K562 (cell line): ENCODE data around the gene TMEM38B. TPM values are rescaled to one million over a fixed set of nuclear protein-coding genes. Genes with fewer than 3 reads are reported as not detected.
A peak's percentile ranks its signal among the peaks of the same experiment; 100 is the strongest.

Experiments used
- CBX1 ChIP-seq: sonication (generic); IDR thresholded peaks from 2 replicates; pipeline ENCODE4 v1.6.1; 2016; ENCODE audit warnings: antibody characterized with exemption, low read depth, mild to moderate bottlenecking
- HCFC1 ChIP-seq: IDR thresholded peaks from 2 replicates; pipeline ENCODE4 v1.6.1; 2012; ENCODE audit warnings: low read depth, low read length, improper control_type of control experiment
- L3MBTL2 ChIP-seq: fragments of 450-650 bp; IDR thresholded peaks from 2 replicates; pipeline ENCODE4 v1.6.1; 2016; ENCODE audit warnings: mild to moderate bottlenecking, moderate library complexity
- MED1 ChIP-seq: sonication (generic); formaldehyde crosslinking; IDR thresholded peaks from 2 replicates; pipeline ENCODE4 v1.8.1; 2023; ENCODE audit warnings: missing genetic modification reagents, borderline replicate concordance
- NR2C1 ChIP-seq, 2 experiments: fragments of 450-650 bp; IDR thresholded peaks; 2 replicates each; pipeline ENCODE4 v1.6.1; 2017; ENCODE audit warnings: mild to moderate bottlenecking in 2 of 2, antibody characterized with exemption in 1 of 2, inconsistent platforms in 1 of 2, missing compliant biosample characterization in 1 of 2, missing genetic modification characterization in 1 of 2
- NRF1 ChIP-seq, 2 experiments: fragments of 450-650 bp; IDR thresholded peaks in 1 of 2; conservative IDR thresholded peaks in 1 of 2; 2 replicates each; pipeline ENCODE4 v1.6.1; 2014; ENCODE audit warnings: mild to moderate bottlenecking in 2 of 2
- SAP30 ChIP-seq: fragments of 200-600 bp; sonication (generic); IDR thresholded peaks from 2 replicates; pipeline ENCODE4 v1.6.1; 2012; ENCODE audit warnings: borderline replicate concordance, low read depth, mild to moderate bottlenecking, moderate library complexity, low read length, control low read depth, inconsistent platforms; ENCODE audit not compliant: insufficient read depth, poor library complexity, severe bottlenecking
- ZBTB7A ChIP-seq: IDR thresholded peaks from 2 replicates; pipeline ENCODE4 v1.6.1; 2011; ENCODE audit warnings: low read depth, mild to moderate bottlenecking, low read length, moderate library complexity, borderline replicate concordance; ENCODE audit not compliant: control insufficient read depth
- ZKSCAN8 ChIP-seq: fragments of 200-800 bp; sonication (Bioruptor generic); IDR thresholded peaks from 2 replicates; pipeline ENCODE4 v1.6.1; 2016; ENCODE audit warnings: missing genetic modification characterization, missing compliant biosample characterization
- ZNF354B ChIP-seq: fragments of 250-450 bp; sonication (Bioruptor Pico); IDR thresholded peaks from 2 replicates; pipeline ENCODE4 v1.4.0; 2020
- ZNF507 ChIP-seq: conservative IDR thresholded peaks from 2 replicates; pipeline ENCODE4 v1.6.1; 2017; ENCODE audit warnings: missing genetic modification characterization, missing compliant biosample characterization
- polyA plus RNA-seq, 8 experiments: library from polyadenylated mRNA; depleted of rRNA in 4 of 8; stranded (reverse) in 5 of 8; unstranded in 3 of 8; fragments of >200 nt; fragmentation: Nextera tagmentation in 2 of 8; fragmentation: Illumina TruSeq in 1 of 8; extraction: Ambion mirVana in 2 of 8; extraction: Trizol in 1 of 8; gene quantifications; 2 replicates each; pipeline versions ENCODE4 v1.2.1 to v1.2.3, GENCODE V29; 2011 to 2014; ENCODE audit warnings: inconsistent platforms in 1 of 8, missing spikeins in 1 of 8
- total RNA-seq, 7 experiments: library from RNA; depleted of rRNA in 6 of 7; stranded (reverse); fragments of >200 nt in 6 of 7; fragmentation: Illumina TruSeq in 2 of 7; extraction: Trizol in 2 of 7; gene quantifications; 2 replicates each; pipeline versions ENCODE4 v1.2.1 to v1.2.3, GENCODE V29; 2011 to 2021; ENCODE audit warnings: low replicate concordance in 1 of 7
- TF ChIP-seq, protein P1 (sequence below), 3 experiments: fragments of 200-800 bp in 1 of 3; fragments of 250-450 bp in 1 of 3; fragments of 450-650 bp in 1 of 3; sonication (Bioruptor Pico) in 1 of 3; sonication (Bioruptor generic) in 1 of 3; formaldehyde crosslinking in 1 of 3; IDR thresholded peaks; 2 replicates each; pipeline versions ENCODE4 v1.6.1 to v1.8.0; 2016 to 2022; ENCODE audit warnings: mild to moderate bottlenecking in 2 of 3, missing genetic modification characterization in 2 of 3, missing compliant biosample characterization in 1 of 3, moderate library complexity in 1 of 3
- TF ChIP-seq, protein P2 (sequence below): fragments of 450-650 bp; IDR thresholded peaks from 2 replicates; pipeline ENCODE4 v1.6.1; 2016; ENCODE audit warnings: antibody characterized with exemption
- TF ChIP-seq, protein P3 (sequence below): fragments of 200-800 bp; sonication (Bioruptor generic); IDR thresholded peaks from 2 replicates; pipeline ENCODE4 v1.6.1; 2017; ENCODE audit warnings: missing genetic modification characterization, missing compliant biosample characterization
- TF ChIP-seq, protein P4 (sequence below): fragments of 450-650 bp; IDR thresholded peaks from 2 replicates; pipeline ENCODE4 v1.7.1; 2018; ENCODE audit warnings: mild to moderate bottlenecking, low read depth; ENCODE audit not compliant: partially characterized antibody

Gene TMEM38B
- total and polyA plus RNA-seq, 9 of the 15 experiments (the other 6 are each of a cell fraction or from before 2014, with no cell fraction given) = 26.0 to 57.5 (median 38.5) TPM

DNA sequence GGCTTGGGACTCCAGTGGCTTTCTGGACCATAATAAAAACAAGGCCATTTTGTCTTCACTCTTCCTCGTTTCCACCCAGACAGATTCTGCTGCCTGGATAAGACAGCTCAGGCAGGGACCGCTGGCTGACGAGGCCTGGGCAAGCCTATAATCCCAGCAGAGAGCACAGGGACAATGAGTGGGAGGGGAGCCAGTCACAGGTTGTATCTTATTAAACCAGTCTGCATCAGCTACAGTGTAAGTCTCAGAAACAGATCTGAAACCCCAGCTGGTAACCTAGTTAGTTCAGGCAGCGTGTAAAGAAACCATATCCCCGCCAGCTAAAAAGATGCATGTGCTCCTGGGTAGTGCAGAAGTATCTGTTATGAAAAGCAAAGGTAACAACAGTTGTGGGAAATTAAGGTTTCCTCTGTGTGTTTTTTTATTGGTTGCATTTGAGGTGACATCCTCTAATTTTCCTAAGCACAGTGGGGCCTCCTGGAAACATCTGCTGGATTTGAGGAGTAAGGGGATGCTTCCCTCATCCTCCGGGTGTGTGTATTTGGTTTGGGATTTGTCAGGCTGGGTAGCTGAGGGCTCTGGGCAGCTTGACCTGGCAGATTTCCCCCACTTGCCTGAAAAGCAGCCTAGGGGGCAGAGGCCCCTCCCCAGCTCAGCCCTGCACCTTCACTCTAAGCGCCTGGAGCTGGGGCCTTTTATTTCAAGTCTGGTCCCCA, 47.3 kb upstream of the TMEM38B start (continued):
- TF ChIP-seq, protein P1, sequence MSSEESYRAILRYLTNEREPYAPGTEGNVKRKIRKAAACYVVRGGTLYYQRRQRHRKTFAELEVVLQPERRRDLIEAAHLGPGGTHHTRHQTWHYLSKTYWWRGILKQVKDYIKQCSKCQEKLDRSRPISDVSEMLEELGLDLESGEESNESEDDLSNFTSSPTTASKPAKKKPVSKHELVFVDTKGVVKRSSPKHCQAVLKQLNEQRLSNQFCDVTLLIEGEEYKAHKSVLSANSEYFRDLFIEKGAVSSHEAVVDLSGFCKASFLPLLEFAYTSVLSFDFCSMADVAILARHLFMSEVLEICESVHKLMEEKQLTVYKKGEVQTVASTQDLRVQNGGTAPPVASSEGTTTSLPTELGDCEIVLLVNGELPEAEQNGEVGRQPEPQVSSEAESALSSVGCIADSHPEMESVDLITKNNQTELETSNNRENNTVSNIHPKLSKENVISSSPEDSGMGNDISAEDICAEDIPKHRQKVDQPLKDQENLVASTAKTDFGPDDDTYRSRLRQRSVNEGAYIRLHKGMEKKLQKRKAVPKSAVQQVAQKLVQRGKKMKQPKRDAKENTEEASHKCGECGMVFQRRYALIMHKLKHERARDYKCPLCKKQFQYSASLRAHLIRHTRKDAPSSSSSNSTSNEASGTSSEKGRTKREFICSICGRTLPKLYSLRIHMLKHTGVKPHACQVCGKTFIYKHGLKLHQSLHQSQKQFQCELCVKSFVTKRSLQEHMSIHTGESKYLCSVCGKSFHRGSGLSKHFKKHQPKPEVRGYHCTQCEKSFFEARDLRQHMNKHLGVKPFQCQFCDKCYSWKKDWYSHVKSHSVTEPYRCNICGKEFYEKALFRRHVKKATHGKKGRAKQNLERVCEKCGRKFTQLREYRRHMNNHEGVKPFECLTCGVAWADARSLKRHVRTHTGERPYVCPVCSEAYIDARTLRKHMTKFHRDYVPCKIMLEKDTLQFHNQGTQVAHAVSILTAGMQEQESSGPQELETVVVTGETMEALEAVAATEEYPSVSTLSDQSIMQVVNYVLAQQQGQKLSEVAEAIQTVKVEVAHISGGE (CRISPR knock-in tag; IDR thresholded peaks at IDR 0.05) = peak in 1 of 3 experiments; percentile 29; a peak in 1 of 6 replicates
- TF ChIP-seq ZNF507 (no peak), ZNF354B (no peak), NR2C1 (IDR thresholded peaks at IDR 0.05) (no peak), NR2C1 (tag; IDR thresholded peaks at IDR 0.05) (no peak), NRF1 (conservative IDR thresholded peaks at IDR 0.05 in 1 of 2, IDR thresholded peaks at IDR 0.05 in 1 of 2) (peak in 1 of 2 experiments; percentile 38; a peak in 1 of 4 replicates), HCFC1 (no peak), ZKSCAN8 (CRISPR knock-in tag) (no peak), ZBTB7A (peak; percentile 39; the same call in 1 of the 2 replicates), L3MBTL2 (peak; percentile 50; the same call in 1 of the 2 replicates), CBX1 (no peak), SAP30 (peak; percentile 25), MED1 (CRISPR knock-in tag) (no peak)
- TF ChIP-seq, protein P2, sequence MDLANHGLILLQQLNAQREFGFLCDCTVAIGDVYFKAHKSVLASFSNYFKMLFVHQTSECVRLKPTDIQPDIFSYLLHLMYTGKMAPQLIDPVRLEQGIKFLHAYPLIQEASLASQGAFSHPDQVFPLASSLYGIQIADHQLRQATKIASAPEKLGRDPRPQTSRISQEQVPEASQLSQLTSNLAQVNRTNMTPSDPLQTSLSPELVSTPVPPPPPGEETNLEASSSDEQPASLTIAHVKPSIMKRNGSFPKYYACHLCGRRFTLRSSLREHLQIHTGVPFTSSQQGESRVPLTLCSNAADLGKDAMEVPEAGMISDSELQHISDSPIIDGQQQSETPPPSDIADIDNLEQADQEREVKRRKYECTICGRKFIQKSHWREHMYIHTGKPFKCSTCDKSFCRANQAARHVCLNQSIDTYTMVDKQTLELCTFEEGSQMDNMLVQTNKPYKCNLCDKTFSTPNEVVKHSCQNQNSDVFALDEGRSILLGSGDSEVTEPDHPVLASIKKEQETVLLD = no peak
- TF ChIP-seq, protein P3, sequence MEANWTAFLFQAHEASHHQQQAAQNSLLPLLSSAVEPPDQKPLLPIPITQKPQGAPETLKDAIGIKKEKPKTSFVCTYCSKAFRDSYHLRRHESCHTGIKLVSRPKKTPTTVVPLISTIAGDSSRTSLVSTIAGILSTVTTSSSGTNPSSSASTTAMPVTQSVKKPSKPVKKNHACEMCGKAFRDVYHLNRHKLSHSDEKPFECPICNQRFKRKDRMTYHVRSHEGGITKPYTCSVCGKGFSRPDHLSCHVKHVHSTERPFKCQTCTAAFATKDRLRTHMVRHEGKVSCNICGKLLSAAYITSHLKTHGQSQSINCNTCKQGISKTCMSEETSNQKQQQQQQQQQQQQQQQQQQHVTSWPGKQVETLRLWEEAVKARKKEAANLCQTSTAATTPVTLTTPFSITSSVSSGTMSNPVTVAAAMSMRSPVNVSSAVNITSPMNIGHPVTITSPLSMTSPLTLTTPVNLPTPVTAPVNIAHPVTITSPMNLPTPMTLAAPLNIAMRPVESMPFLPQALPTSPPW (CRISPR knock-in tag) = peak; percentile 68; the same call in 1 of the 2 replicates
- TF ChIP-seq, protein P4, sequence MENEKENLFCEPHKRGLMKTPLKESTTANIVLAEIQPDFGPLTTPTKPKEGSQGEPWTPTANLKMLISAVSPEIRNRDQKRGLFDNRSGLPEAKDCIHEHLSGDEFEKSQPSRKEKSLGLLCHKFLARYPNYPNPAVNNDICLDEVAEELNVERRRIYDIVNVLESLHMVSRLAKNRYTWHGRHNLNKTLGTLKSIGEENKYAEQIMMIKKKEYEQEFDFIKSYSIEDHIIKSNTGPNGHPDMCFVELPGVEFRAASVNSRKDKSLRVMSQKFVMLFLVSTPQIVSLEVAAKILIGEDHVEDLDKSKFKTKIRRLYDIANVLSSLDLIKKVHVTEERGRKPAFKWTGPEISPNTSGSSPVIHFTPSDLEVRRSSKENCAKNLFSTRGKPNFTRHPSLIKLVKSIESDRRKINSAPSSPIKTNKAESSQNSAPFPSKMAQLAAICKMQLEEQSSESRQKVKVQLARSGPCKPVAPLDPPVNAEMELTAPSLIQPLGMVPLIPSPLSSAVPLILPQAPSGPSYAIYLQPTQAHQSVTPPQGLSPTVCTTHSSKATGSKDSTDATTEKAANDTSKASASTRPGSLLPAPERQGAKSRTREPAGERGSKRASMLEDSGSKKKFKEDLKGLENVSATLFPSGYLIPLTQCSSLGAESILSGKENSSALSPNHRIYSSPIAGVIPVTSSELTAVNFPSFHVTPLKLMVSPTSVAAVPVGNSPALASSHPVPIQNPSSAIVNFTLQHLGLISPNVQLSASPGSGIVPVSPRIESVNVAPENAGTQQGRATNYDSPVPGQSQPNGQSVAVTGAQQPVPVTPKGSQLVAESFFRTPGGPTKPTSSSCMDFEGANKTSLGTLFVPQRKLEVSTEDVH = no peak
